ENCODE measurements around the gene BUD13. TPM values are rescaled to one million over a fixed set of nuclear protein-coding genes. Genes with fewer than 3 reads are reported as not detected.

The BUD13 gene
- total and polyA plus RNA-seq, 2 of the 4 experiments (the other 2 are of a cell fraction): 11.2 to 14.0 TPM

- Histone ChIP-seq H4K8ac (ENCODE audit: low read depth in 2 of 2, low read length in 2 of 2) (no peak overlapping the region), H2BK5ac (ENCODE audit: low read depth, low read length, poor library complexity, severe bottlenecking) (no peak overlapping the region), H4K20me1 (ENCODE audit: insufficient read depth, low read length) (no peaks in the 10 kb centered on the region), H3K27ac (ENCODE audit: insufficient read depth, low read length) (no peak overlapping the region), H4K91ac (ENCODE audit: insufficient read depth, low read depth, low read length) (no peak overlapping the region), H3K9me1 (ENCODE audit: insufficient read depth, low read length) (no peaks in the 10 kb centered on the region), H3K9ac (ENCODE audit: low read depth, low read length) (no peak overlapping the region), H3K36me3 (ENCODE audit: control insufficient read depth, insufficient read depth, low read length) (no peaks in the 10 kb centered on the region), H3K23ac (ENCODE audit: low read depth, low read length) (no peak overlapping the region), H2AK9ac (replicated peaks; ENCODE audit: low read depth, low read length, poor library complexity) (no peak overlapping the region), H2AFZ (replicated peaks; ENCODE audit: low read length, poor library complexity) (peak overlapping the region; percentile 76), H3K9me3 (ENCODE audit: control insufficient read depth, insufficient read depth, low read length) (no peaks in the 10 kb centered on the region; the same call in 1 of the 2 replicates), H3K4me3 (ENCODE audit: insufficient read depth, low read depth, low read length) (no peak overlapping the region), H2BK120ac (ENCODE audit: low read depth, low read length) (no peak overlapping the region), H3K56ac (ENCODE audit: extremely low read depth, insufficient read depth, low read length) (no peak overlapping the region), H3K4me2 (ENCODE audit: low read depth, low read length) (no peak overlapping the region), H2AK5ac (ENCODE audit: low read depth, low read length) (no peak overlapping the region), H4K5ac (ENCODE audit: low read depth, low read length) (no peak overlapping the region), H3K14ac (replicated peaks; ENCODE audit: low read depth, low read length) (no peak overlapping the region), H3K4me1 (ENCODE audit: control insufficient read depth, insufficient read depth, low read length) (no peaks in the 10 kb centered on the region), H2BK15ac (ENCODE audit: low read depth, low read length) (no peak overlapping the region), H3K79me1 (ENCODE audit: low read depth in 1 of 2, low read length in 2 of 2) (no peaks in the 10 kb centered on the region), H3K18ac (ENCODE audit: low read depth, low read length) (no peak overlapping the region), H2BK20ac (ENCODE audit: low read depth, low read length) (no peak overlapping the region), H3K27me3 (ENCODE audit: control insufficient read depth, insufficient read depth, low read length) (peaks cover 56% of the 10 kb centered on the region), H3K4ac (ENCODE audit: low read depth, low read length) (no peak overlapping the region)
- 60% methylated on average over 3 of the region's 9 CpGs; no CpG with 5 or more reads in 1 of the 2 experiments for WGBS, 2 experiments (ENCODE audit: extremely low coverage in 2 of 2, insufficient read length in 1 of 2)
- no TSS peak for BruUV-seq (replicated peaks)
- TF ChIP-seq NFE2L2 (IDR thresholded peaks at IDR 0.05; ENCODE audit: low read depth, low read length): no peak
- no peak for TF ChIP-seq ELK1 (IDR thresholded peaks at IDR 0.05; ENCODE audit: borderline replicate concordance, low read depth, low read length)
- TF ChIP-seq MXI1 (IDR thresholded peaks at IDR 0.05; ENCODE audit: borderline replicate concordance, low read depth, low read length): no peak
- no peak for TF ChIP-seq RFX5 (IDR thresholded peaks at IDR 0.05; ENCODE audit: low read depth, low read length)
- no peak for TF ChIP-seq CTCF (conservative IDR thresholded peaks at IDR 0.05; ENCODE audit: low read depth, low read length)
- TF ChIP-seq FOS (IDR thresholded peaks at IDR 0.05; ENCODE audit: low read depth, low read length): no peak
- TF ChIP-seq USF2 (IDR thresholded peaks at IDR 0.05; ENCODE audit: low read depth, low read length): no peak
- TF ChIP-seq SMC3 (IDR thresholded peaks at IDR 0.05; ENCODE audit: low read depth, low read length): no peak
- TF ChIP-seq CHD1 (IDR thresholded peaks at IDR 0.05; ENCODE audit: low read depth, low read length): no peak
- TF ChIP-seq BHLHE40 (IDR thresholded peaks at IDR 0.05; ENCODE audit: low read depth, low read length): no peak
- no peak for TF ChIP-seq CEBPB (IDR thresholded peaks at IDR 0.05; ENCODE audit: low read depth, low read length)
- no peak for TF ChIP-seq POLR2A (IDR thresholded peaks at IDR 0.05; ENCODE audit: low read depth, low read length)
- no peak for TF ChIP-seq MAZ (IDR thresholded peaks at IDR 0.05; ENCODE audit: borderline replicate concordance, low read depth, low read length)
- TF ChIP-seq MAFK (IDR thresholded peaks at IDR 0.05; ENCODE audit: low read depth, low read length): no peak
- no peak for TF ChIP-seq RAD21 (IDR thresholded peaks at IDR 0.05; ENCODE audit: low read length)
- TF ChIP-seq RCOR1 (IDR thresholded peaks at IDR 0.05; ENCODE audit: insufficient replicate concordance, low read length): no peak
- in situ Hi-C loops (cut with MboI; ENCODE audit: low sequenced_read_pairs): no loop called here
- dilution Hi-C loops (cut with HindIII; ENCODE audit: low sequenced_read_pairs, unreplicated experiment): no loop called here
- DNase-seq: no peak
- POLR2A ChIA-PET (ENCODE audit: unreplicated experiment): no interaction called here
- CTCF ChIA-PET: no interaction called here
- intact Hi-C loops (cut with micrococcal nuclease): no loop called here
- ATAC-seq (ENCODE audit: low read depth): no peak
Observed at GRCh38 chr11:116707746-116708145, 65.0 kb downstream of the BUD13 start.

Data from IMR-90 (cell line).